Measurements from ENCODE around the gene VPS54.
"Not testable (repeated sequence)": the region's sequence is repeated elsewhere in the genome, so short reads cannot be mapped to it uniquely, and the experiment has no call there.

Gene VPS54

GRCh38 chr2:63994329-63995070 lies 24.7 kb downstream of the VPS54 start:
- not testable (repeated sequence) for DNase-seq (ENCODE audit: low spot score)

- no peak for DNase-seq (ENCODE audit: low spot score)
Measured at GRCh38 chr2:63993871-63994270, 25.4 kb downstream of the VPS54 start.

- not testable (repeated sequence) for DNase-seq (ENCODE audit: low spot score)
Measured at GRCh38 chr2:63993130-63993584, 26.1 kb downstream of the VPS54 start.

GRCh38 chr2:63992061-63992685 lies 27.1 kb downstream of the VPS54 start:
- DNase-seq (ENCODE audit: low spot score), result no peak

GRCh38 chr2:63991173-63991999 lies 27.8 kb downstream of the VPS54 start:
- not testable (repeated sequence) for DNase-seq (ENCODE audit: low spot score)

GRCh38 chr2:63990072-63990471 lies 29.2 kb downstream of the VPS54 start:
- no peak for DNase-seq (ENCODE audit: low spot score)

- DNase-seq (ENCODE audit: low spot score), result not testable (repeated sequence)
Measured at GRCh38 chr2:63988842-63989436, 30.3 kb downstream of the VPS54 start.

GRCh38 chr2:63984606-63985359 lies 34.4 kb downstream of the VPS54 start:
- no peak for DNase-seq (ENCODE audit: low spot score)

- no peak for DNase-seq (ENCODE audit: low spot score)
Measured at GRCh38 chr2:63983986-63984605, 35.1 kb downstream of the VPS54 start.

GRCh38 chr2:63982335-63982734 lies 36.9 kb downstream of the VPS54 start:
- no peak for DNase-seq (ENCODE audit: low spot score)

GRCh38 chr2:63981702-63982103 lies 37.5 kb downstream of the VPS54 start:
- DNase-seq (ENCODE audit: low spot score), result no peak

- no peak for DNase-seq (ENCODE audit: low spot score)
Measured at GRCh38 chr2:63980794-63981193, 38.4 kb downstream of the VPS54 start.

- no peak for DNase-seq (ENCODE audit: low spot score)
Measured at GRCh38 chr2:63977904-63978303, 41.3 kb downstream of the VPS54 start.

GRCh38 chr2:63976125-63976510 lies 43.1 kb downstream of the VPS54 start:
- DNase-seq (ENCODE audit: low spot score), result no peak

GRCh38 chr2:63975437-63976124 lies 43.6 kb downstream of the VPS54 start:
- no peak for DNase-seq (ENCODE audit: low spot score)

GRCh38 chr2:63975036-63975435 lies 44.2 kb downstream of the VPS54 start:
- DNase-seq (ENCODE audit: low spot score), result not testable (repeated sequence)

GRCh38 chr2:63962186-63962585 lies 57.0 kb downstream of the VPS54 start:
- DNase-seq (ENCODE audit: low spot score), result no peak

- DNase-seq (ENCODE audit: low spot score), result no peak
Measured at GRCh38 chr2:63950414-63950813, 68.8 kb downstream of the VPS54 start.

- no peak for DNase-seq (ENCODE audit: low spot score)
Measured at GRCh38 chr2:63942788-63943187, 76.4 kb downstream of the VPS54 start.

- DNase-seq (ENCODE audit: low spot score), result not testable (repeated sequence)
Measured at GRCh38 chr2:63932104-63932503, 87.1 kb downstream of the VPS54 start.

All from putamen (tissue), 1 donor.